Testis (tissue), 3 donors: ENCODE data around the gene BASP1. TPM values are rescaled to one million over a fixed set of nuclear protein-coding genes. Genes with fewer than 3 reads are reported as not detected.

Experiments
- DNase-seq: peaks from one replicate; pipeline ENCODE4 v3.0.0-alpha.2; 2019
- H3K27ac ChIP-seq, 2 donors: fragments of 200-600 bp; sonication (generic); one replicate each; pipeline ENCODE4 v1.5.1; 2019
- H3K27me3 ChIP-seq: fragments of 200-600 bp; sonication (generic); one replicate; pipeline ENCODE4 v1.5.1; 2019
- H3K36me3 ChIP-seq: fragments of 200-600 bp; sonication (generic); one replicate; pipeline ENCODE4 v1.5.1; 2017; ENCODE audit warnings: low read depth; ENCODE audit errors: missing control alignments
- H3K4me1 ChIP-seq: fragments of 200-600 bp; sonication (generic); one replicate; pipeline ENCODE4 v1.5.1; 2019
- H3K4me3 ChIP-seq, 2 donors: fragments of 200-600 bp; sonication (generic); one replicate each; pipeline ENCODE4 v1.5.1; 2017 to 2019
- H3K9me3 ChIP-seq: fragments of 200-600 bp; sonication (generic); one replicate; pipeline ENCODE4 v1.5.1; 2017
- POLR2A ChIP-seq: fragments of 450-650 bp; IDR thresholded peaks from one replicate; pipeline ENCODE4 v1.6.1; 2017; ENCODE audit warnings: antibody characterized with exemption, mild to moderate bottlenecking, moderate library complexity
- WGBS, 2 donors: methylation state at CpG; one replicate each; pipeline ENCODE4 v1.1.5; 2018; 5-methylcytosine and 5-hydroxymethylcytosine counted together
- intact Hi-C: fragments of 100-400 bp; cut with DNase I; formaldehyde crosslinking; loops from one replicate; pipeline ENCODE4 v1.15.1; 2023; ENCODE audit warnings: low total_unique reads
- polyA plus RNA-seq: library from polyadenylated mRNA; stranded (reverse); fragments of 350-450 nt; fragmentation: Illumina TruSeq; extraction: RNeasy Lipid Tissue Mini Kit (QIAGEN cat#74804); gene quantifications from one replicate; pipeline ENCODE4 v1.2.3, GENCODE V29; 2014; ENCODE audit warnings: low read depth, low replicate concordance; ENCODE audit not compliant: insufficient read depth
- total RNA-seq, 2 donors: library from RNA; depleted of rRNA; stranded (reverse); fragments of >200 nt; gene quantifications; one replicate each; pipeline ENCODE4 v1.2.3, GENCODE V29; 2016
- TF ChIP-seq, protein P1 (sequence below), 3 experiments: fragments of 450-650 bp in 2 of 3; fragments of 200-600 bp in 1 of 3; sonication (generic) in 1 of 3; IDR thresholded peaks; one replicate each; pipeline ENCODE4 v1.5.1; 2016 to 2019; ENCODE audit warnings: antibody characterized with exemption in 3 of 3, mild to moderate bottlenecking in 2 of 3, moderate library complexity in 1 of 3

The BASP1 gene
- total and polyA plus RNA-seq, 3 donors from 2014 or later = 2.1 to 5.6 (median 2.6) TPM

DNA sequence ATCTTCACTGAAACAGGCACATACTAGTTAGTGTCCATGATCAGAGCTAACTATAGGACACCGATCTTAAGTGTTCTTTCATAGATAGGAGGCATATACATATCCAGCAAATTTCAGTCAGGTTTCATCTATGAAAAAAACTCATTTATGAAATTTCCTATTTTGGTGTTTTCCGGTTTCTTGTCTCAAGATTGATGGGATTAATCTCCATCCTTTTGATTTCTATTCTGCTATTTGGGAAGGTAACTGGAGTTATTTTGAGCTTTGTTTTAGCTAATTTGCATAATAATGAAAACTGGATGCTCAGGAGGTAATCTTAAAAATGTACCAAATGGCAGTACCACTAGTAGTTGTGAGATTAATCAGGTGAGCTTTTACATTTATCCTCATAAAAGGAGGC, 62.1 kb downstream of the BASP1 start:
- H3K4me1 ChIP-seq = no peaks in the 10 kb centered on the region
- H3K27me3 ChIP-seq = no peaks in the 10 kb centered on the region
- H3K9me3 ChIP-seq = no peaks in the 10 kb centered on the region
- DNase-seq = no peak
- 90 to 96% methylated on average over 2 of the region's 2 CpGs for WGBS, 2 donors
- intact Hi-C loops = no loop called here
- no peak overlapping the region for H3K4me3 ChIP-seq
- TF ChIP-seq POLR2A = no peak
- TF ChIP-seq, protein P1, sequence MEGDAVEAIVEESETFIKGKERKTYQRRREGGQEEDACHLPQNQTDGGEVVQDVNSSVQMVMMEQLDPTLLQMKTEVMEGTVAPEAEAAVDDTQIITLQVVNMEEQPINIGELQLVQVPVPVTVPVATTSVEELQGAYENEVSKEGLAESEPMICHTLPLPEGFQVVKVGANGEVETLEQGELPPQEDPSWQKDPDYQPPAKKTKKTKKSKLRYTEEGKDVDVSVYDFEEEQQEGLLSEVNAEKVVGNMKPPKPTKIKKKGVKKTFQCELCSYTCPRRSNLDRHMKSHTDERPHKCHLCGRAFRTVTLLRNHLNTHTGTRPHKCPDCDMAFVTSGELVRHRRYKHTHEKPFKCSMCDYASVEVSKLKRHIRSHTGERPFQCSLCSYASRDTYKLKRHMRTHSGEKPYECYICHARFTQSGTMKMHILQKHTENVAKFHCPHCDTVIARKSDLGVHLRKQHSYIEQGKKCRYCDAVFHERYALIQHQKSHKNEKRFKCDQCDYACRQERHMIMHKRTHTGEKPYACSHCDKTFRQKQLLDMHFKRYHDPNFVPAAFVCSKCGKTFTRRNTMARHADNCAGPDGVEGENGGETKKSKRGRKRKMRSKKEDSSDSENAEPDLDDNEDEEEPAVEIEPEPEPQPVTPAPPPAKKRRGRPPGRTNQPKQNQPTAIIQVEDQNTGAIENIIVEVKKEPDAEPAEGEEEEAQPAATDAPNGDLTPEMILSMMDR (IDR thresholded peaks at IDR 0.05) = no peak
- no peaks in the 10 kb centered on the region for H3K36me3 ChIP-seq
- no peak overlapping the region for H3K27ac ChIP-seq

DNA sequence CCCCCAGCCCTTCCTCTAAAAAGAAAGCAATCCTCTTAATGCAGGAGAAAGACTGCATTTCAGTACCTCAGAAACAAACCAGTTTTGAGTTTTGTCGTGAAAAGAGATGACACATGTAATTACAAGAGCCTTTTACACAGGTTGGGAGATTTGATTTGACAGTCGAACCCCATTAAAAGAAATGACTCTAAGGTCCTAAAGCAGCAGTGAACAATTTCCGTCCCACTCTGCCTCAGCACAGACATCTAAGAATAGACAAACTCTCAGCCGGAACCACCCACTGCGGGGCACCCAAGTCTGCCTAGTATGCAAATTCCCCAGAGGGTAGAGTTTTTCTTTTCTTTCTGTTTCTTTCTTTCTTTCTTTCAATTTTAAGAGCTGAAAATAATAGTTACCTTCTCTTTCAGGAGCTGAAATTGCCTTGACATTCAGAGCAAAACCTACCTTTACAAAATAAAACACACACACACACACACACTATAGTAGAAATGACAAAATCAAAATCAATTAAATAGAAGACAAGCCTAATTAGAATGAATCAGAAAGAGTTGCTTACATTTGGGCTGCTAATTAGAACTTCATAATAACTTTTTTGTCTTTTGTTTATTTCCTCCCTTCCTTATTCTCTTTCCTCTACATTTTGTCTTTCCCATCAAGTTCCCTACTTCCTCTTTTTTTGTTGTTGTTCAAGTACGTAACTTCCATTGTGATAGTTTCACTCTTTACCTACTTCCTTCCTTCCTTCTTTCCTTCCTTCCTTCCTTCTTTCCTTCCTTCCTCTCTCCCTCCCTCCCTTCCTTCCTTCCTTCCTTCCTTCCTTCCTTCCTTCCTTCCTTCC, 65.1 kb downstream of the BASP1 start:
- TF ChIP-seq, protein P1 (IDR thresholded peaks at IDR 0.05) = no peak
- no peak for TF ChIP-seq POLR2A
- intact Hi-C loops = no loop called here
- H3K27ac ChIP-seq = no peak overlapping the region
- no peak for DNase-seq
- no peaks in the 10 kb centered on the region for H3K4me1 ChIP-seq
- H3K36me3 ChIP-seq = no peaks in the 10 kb centered on the region
- WGBS, 2 donors = 65 to 68% methylated on average over 6 of the region's 6 CpGs
- no peaks in the 10 kb centered on the region for H3K27me3 ChIP-seq
- no peaks in the 10 kb centered on the region for H3K9me3 ChIP-seq
- no peak overlapping the region for H3K4me3 ChIP-seq

GRCh38 chr5:17283121-17283415, 65.6 kb downstream of the BASP1 start:
- WGBS, 2 donors = 41 to 59% methylated on average over 2 of the region's 2 CpGs
- no peaks in the 10 kb centered on the region for H3K4me1 ChIP-seq
- intact Hi-C loops = no loop called here
- TF ChIP-seq, protein P1 (IDR thresholded peaks at IDR 0.05) = no peak
- no peak for TF ChIP-seq POLR2A
- no peak overlapping the region for H3K4me3 ChIP-seq
- no peaks in the 10 kb centered on the region for H3K36me3 ChIP-seq
- H3K27ac ChIP-seq = no peak overlapping the region
- H3K27me3 ChIP-seq = no peaks in the 10 kb centered on the region
- no peaks in the 10 kb centered on the region for H3K9me3 ChIP-seq
- no peak for DNase-seq

- no peak overlapping the region for H3K27ac ChIP-seq
- H3K27me3 ChIP-seq = no peaks in the 10 kb centered on the region
- H3K9me3 ChIP-seq = no peaks in the 10 kb centered on the region
- WGBS, 2 donors = 74 to 82% methylated on average over 4 of the region's 4 CpGs
- H3K4me3 ChIP-seq = no peak overlapping the region
- intact Hi-C loops = no loop called here
- no peak for DNase-seq
- no peaks in the 10 kb centered on the region for H3K4me1 ChIP-seq
- H3K36me3 ChIP-seq = no peaks in the 10 kb centered on the region
- TF ChIP-seq POLR2A = no peak
- TF ChIP-seq, protein P1 (IDR thresholded peaks at IDR 0.05) = no peak
These were observed 70.2 kb downstream of the BASP1 start for GRCh38 chr5:17287501-17288155.
